Skeletal muscle satellite cell (primary cell): Measurements from ENCODE around the gene MAP2K6.

Source experiments
- H3K27me3 ChIP-seq: 2 replicates; pipeline ENCODE4 v1.7.0; 2013; ENCODE audit warnings: low read length; ENCODE audit not compliant: control insufficient read depth, insufficient read depth
- H3K36me3 ChIP-seq: 2 replicates; pipeline ENCODE4 v1.7.0; 2013; ENCODE audit warnings: mild to moderate bottlenecking, control low read depth, low read length; ENCODE audit not compliant: insufficient read depth
- H3K4me1 ChIP-seq: 2 replicates; pipeline ENCODE4 v1.7.0; 2013; ENCODE audit warnings: low read length; ENCODE audit not compliant: control insufficient read depth, insufficient read depth
- H3K4me2 ChIP-seq: 2 replicates; pipeline ENCODE4 v1.7.0; 2013; ENCODE audit warnings: mild to moderate bottlenecking, low read length
- H3K4me3 ChIP-seq: 2 replicates; pipeline ENCODE4 v1.7.0; 2013; ENCODE audit warnings: low read length
- H3K9ac ChIP-seq: 2 replicates; pipeline ENCODE4 v1.7.0; 2013; ENCODE audit warnings: mild to moderate bottlenecking, low read depth, low read length, moderate library complexity
- H3K9me3 ChIP-seq: replicated peaks from 2 replicates; pipeline ENCODE4 v1.7.0; 2013; ENCODE audit warnings: mild to moderate bottlenecking, control low read depth, low read length

Gene MAP2K6

GRCh38 chr17:69551212-69552010 is 136.9 kb downstream of the MAP2K6 start:
- Histone ChIP-seq H3K27me3 (no peaks in the 10 kb centered on the region), H3K9me3 (no peaks in the 10 kb centered on the region), H3K9ac (no peak overlapping the region), H3K4me3 (no peak overlapping the region), H3K4me2 (no peak overlapping the region), H3K4me1 (no peaks in the 10 kb centered on the region), H3K36me3 (no peaks in the 10 kb centered on the region)

- no peaks in the 10 kb centered on the region for H3K9me3 ChIP-seq
- H3K36me3 ChIP-seq = no peaks in the 10 kb centered on the region
- no peak overlapping the region for H3K9ac ChIP-seq
- no peak overlapping the region for H3K4me3 ChIP-seq
- no peak overlapping the region for H3K4me2 ChIP-seq
- H3K4me1 ChIP-seq = no peaks in the 10 kb centered on the region
- H3K27me3 ChIP-seq = no peaks in the 10 kb centered on the region
These were observed 138.6 kb downstream of the MAP2K6 start for GRCh38 chr17:69552986-69553667.

GRCh38 chr17:69555056-69555455 is 140.6 kb downstream of the MAP2K6 start:
- Histone ChIP-seq H3K4me3 (no peak overlapping the region), H3K9ac (no peak overlapping the region), H3K36me3 (no peaks in the 10 kb centered on the region), H3K4me2 (no peak overlapping the region), H3K4me1 (no peaks in the 10 kb centered on the region), H3K9me3 (no peaks in the 10 kb centered on the region), H3K27me3 (no peaks in the 10 kb centered on the region)

- Histone ChIP-seq H3K9me3 (no peaks in the 10 kb centered on the region), H3K4me1 (peaks cover 6% of the 10 kb centered on the region), H3K4me3 (no peak overlapping the region), H3K27me3 (no peaks in the 10 kb centered on the region), H3K36me3 (no peaks in the 10 kb centered on the region), H3K4me2 (no peak overlapping the region), H3K9ac (no peak overlapping the region)
These were observed 142.8 kb downstream of the MAP2K6 start for GRCh38 chr17:69557339-69557738.

- no peak overlapping the region for H3K4me2 ChIP-seq
- H3K9me3 ChIP-seq = no peaks in the 10 kb centered on the region
- peaks cover 6% of the 10 kb centered on the region for H3K4me1 ChIP-seq
These were observed 144.3 kb downstream of the MAP2K6 start for GRCh38 chr17:69558796-69559195.

GRCh38 chr17:69560987-69561441 is 146.5 kb downstream of the MAP2K6 start:
- Histone ChIP-seq H3K27me3 (no peaks in the 10 kb centered on the region), H3K4me2 (peak overlapping the region; percentile 2), H3K9me3 (no peaks in the 10 kb centered on the region), H3K4me3 (no peak overlapping the region), H3K36me3 (no peaks in the 10 kb centered on the region), H3K4me1 (peaks cover 6% of the 10 kb centered on the region), H3K9ac (no peak overlapping the region)

More at GRCh38 chr17:69558796-69559195, 144.3 kb downstream of the MAP2K6 start:
- no peaks in the 10 kb centered on the region for H3K27me3 ChIP-seq
- no peak overlapping the region for H3K4me3 ChIP-seq
- H3K9ac ChIP-seq = no peak overlapping the region
- H3K36me3 ChIP-seq = no peaks in the 10 kb centered on the region

- Histone ChIP-seq H3K9me3 (no peaks in the 10 kb centered on the region), H3K4me3 (no peak overlapping the region), H3K9ac (no peak overlapping the region), H3K36me3 (no peaks in the 10 kb centered on the region), H3K4me1 (peaks cover 6% of the 10 kb centered on the region), H3K4me2 (no peak overlapping the region), H3K27me3 (no peaks in the 10 kb centered on the region)
These were observed 147.0 kb downstream of the MAP2K6 start for GRCh38 chr17:69561462-69561861.

- Histone ChIP-seq H3K36me3 (no peaks in the 10 kb centered on the region), H3K4me3 (no peak overlapping the region), H3K9ac (no peak overlapping the region), H3K4me1 (peaks cover 6% of the 10 kb centered on the region), H3K9me3 (no peaks in the 10 kb centered on the region), H3K27me3 (no peaks in the 10 kb centered on the region), H3K4me2 (no peak overlapping the region)
These were observed 150.9 kb downstream of the MAP2K6 start for GRCh38 chr17:69565447-69565846.

GRCh38 chr17:69567130-69567529 is 152.6 kb downstream of the MAP2K6 start:
- H3K4me2 ChIP-seq = no peak overlapping the region
- no peaks in the 10 kb centered on the region for H3K27me3 ChIP-seq
- H3K36me3 ChIP-seq = no peaks in the 10 kb centered on the region
- H3K4me1 ChIP-seq = no peaks in the 10 kb centered on the region
- H3K9ac ChIP-seq = no peak overlapping the region
- H3K4me3 ChIP-seq = no peak overlapping the region
- no peaks in the 10 kb centered on the region for H3K9me3 ChIP-seq

- no peak overlapping the region for H3K4me2 ChIP-seq
These were observed 158.2 kb downstream of the MAP2K6 start for GRCh38 chr17:69572747-69573146.

GRCh38 chr17:69573396-69573795 is 158.9 kb downstream of the MAP2K6 start:
- Histone ChIP-seq H3K4me1 (peaks cover 27% of the 10 kb centered on the region), H3K36me3 (no peaks in the 10 kb centered on the region), H3K4me2 (no peak overlapping the region), H3K4me3 (no peak overlapping the region), H3K27me3 (no peaks in the 10 kb centered on the region), H3K9ac (peak overlapping the region; percentile 38), H3K9me3 (no peaks in the 10 kb centered on the region)

More at GRCh38 chr17:69572747-69573146, 158.2 kb downstream of the MAP2K6 start:
- Histone ChIP-seq H3K4me3 (no peak overlapping the region), H3K36me3 (no peaks in the 10 kb centered on the region), H3K9me3 (no peaks in the 10 kb centered on the region), H3K4me1 (peaks cover 27% of the 10 kb centered on the region), H3K9ac (no peak overlapping the region), H3K27me3 (no peaks in the 10 kb centered on the region)
